H1 (cell line): ENCODE data around the gene FNDC10. TPM values are rescaled to one million over a fixed set of nuclear protein-coding genes. Genes with fewer than 3 reads are reported as not detected.

Source experiments
- CTCF ChIA-PET: fragments of 300-600 bp; sonication (Branson Sonifier 250); formaldehyde crosslinking; loops from one replicate; lab custom pipeline; 2021; ENCODE audit not compliant: partially characterized antibody; lab: Charles Lee
- POLR2A ChIA-PET: fragments of 300-600 bp; sonication (Branson Sonifier 250); formaldehyde crosslinking; loops from one replicate; lab custom pipeline; 2021; ENCODE audit warnings: inconsistent platforms; ENCODE audit not compliant: partially characterized antibody; lab: Charles Lee
- DNase-seq, 2 experiments: peaks; one replicate each; pipeline versions ENCODE4 v3.0.0 to v3.0.0-alpha.2; 2010 to 2022; ENCODE audit warnings: low spot score in 2 of 2, low read depth in 1 of 2, mixed read lengths in 1 of 2
- FAIRE-seq: peaks from 2 replicates; lab custom pipeline; 2011; peaks lifted over from hg19 to GRCh38; lab: Jason Lieb, UNC
- H2AFZ ChIP-seq: 2 replicates; pipeline ENCODE4 v1.8.1; 2012; ENCODE audit warnings: low read length, inconsistent platforms
- H2AK5ac ChIP-seq: 2 replicates; pipeline ENCODE4 v1.6.1; 2013; ENCODE audit warnings: low read depth, low read length
- H2BK120ac ChIP-seq: replicated peaks from 2 replicates; pipeline ENCODE3; 2013; ENCODE audit warnings: low read depth, low read length, inconsistent platforms
- H2BK12ac ChIP-seq: 2 replicates; pipeline ENCODE4 v1.6.1; 2013; ENCODE audit warnings: low read depth, low read length
- H2BK15ac ChIP-seq: 2 replicates; pipeline ENCODE4 v1.6.1; 2013; ENCODE audit warnings: low read length
- H2BK20ac ChIP-seq: 2 replicates; pipeline ENCODE4 v1.6.1; 2013; ENCODE audit warnings: low read length
- H2BK5ac ChIP-seq: 2 replicates; pipeline ENCODE4 v1.6.1; 2013; ENCODE audit warnings: low read depth, low read length
- H3K14ac ChIP-seq: 2 replicates; pipeline ENCODE4 v1.6.1; 2013; ENCODE audit warnings: inconsistent platforms; ENCODE audit not compliant: insufficient read length
- H3K18ac ChIP-seq: 2 replicates; pipeline ENCODE4 v1.6.1; 2013; ENCODE audit warnings: low read length; ENCODE audit errors: extremely low read depth
- H3K23ac ChIP-seq: 2 replicates; pipeline ENCODE4 v1.6.1; 2013; ENCODE audit warnings: inconsistent platforms; ENCODE audit not compliant: insufficient read length
- H3K23me2 ChIP-seq: 2 replicates; pipeline ENCODE4 v1.6.1; 2013; ENCODE audit warnings: low read depth, low read length
- H3K27ac ChIP-seq: 2 replicates; pipeline ENCODE4 v1.6.1; 2011; ENCODE audit warnings: low read depth, low read length, inconsistent platforms
- H3K27me3 ChIP-seq, 4 experiments: replicated peaks in 1 of 4; 1 replicate in 1 of 4; 2 replicates in 3 of 4; pipeline versions ENCODE4 v1.6.1 to v1.8.1; 2011 to 2013; ENCODE audit warnings: low read length in 3 of 4, mild to moderate bottlenecking in 3 of 4, inconsistent platforms in 2 of 4, mixed read lengths in 2 of 4, moderate library complexity in 1 of 4; ENCODE audit not compliant: control insufficient read depth in 3 of 4, insufficient read depth in 3 of 4; ENCODE audit errors: extremely low read depth in 1 of 4
- H3K36me3 ChIP-seq, 4 experiments: 2 replicates each; pipeline versions ENCODE4 v1.6.1 to v1.8.1; 2011 to 2013; ENCODE audit warnings: mild to moderate bottlenecking in 4 of 4, low read length in 3 of 4, moderate library complexity in 2 of 4, control low read depth in 1 of 4, inconsistent platforms in 1 of 4; ENCODE audit not compliant: insufficient read depth in 4 of 4, control insufficient read depth in 2 of 4
- H3K4ac ChIP-seq: replicated peaks from 2 replicates; pipeline ENCODE3; 2013; ENCODE audit warnings: low read length, low read depth, mixed read lengths, inconsistent platforms; ENCODE audit not compliant: insufficient read length
- H3K4me1 ChIP-seq, 4 experiments: replicated peaks in 1 of 4; 1 replicate in 1 of 4; 2 replicates in 3 of 4; pipeline versions ENCODE4 v1.6.1 to v1.8.1; 2011 to 2013; ENCODE audit warnings: low read length in 3 of 4, inconsistent platforms in 2 of 4, mixed read lengths in 1 of 4; ENCODE audit not compliant: insufficient read depth in 4 of 4, control insufficient read depth in 3 of 4
- H3K4me2 ChIP-seq, 2 experiments: 2 replicates each; pipeline versions ENCODE4 v1.6.1 to v1.8.1; 2011 to 2013; ENCODE audit warnings: low read depth in 2 of 2, low read length in 2 of 2, control low read depth in 1 of 2, inconsistent platforms in 1 of 2, mild to moderate bottlenecking in 1 of 2; ENCODE audit not compliant: insufficient read depth in 1 of 2
- H3K4me3 ChIP-seq, 4 experiments: fragments of 200-600, 300-600 bp in 1 of 4; sonication (generic), shearing (Covaris generic), sonication (Bioruptor Twin) in 1 of 4; 2 replicates each; pipeline versions ENCODE4 v1.5.1 to v1.8.1; 2011 to 2016; ENCODE audit warnings: low read length in 4 of 4, low read depth in 3 of 4, control low read depth in 2 of 4, inconsistent platforms in 2 of 4, mild to moderate bottlenecking in 2 of 4, mixed read lengths in 1 of 4, moderate library complexity in 1 of 4; ENCODE audit not compliant: insufficient read depth in 2 of 4; ENCODE audit errors: extremely low read depth in 1 of 4
- H3K56ac ChIP-seq: replicated peaks from 2 replicates; pipeline ENCODE3; 2013; ENCODE audit warnings: low read depth, mild to moderate bottlenecking, mixed read lengths, low read length, inconsistent platforms; ENCODE audit not compliant: insufficient read length
- H3K79me1 ChIP-seq: 2 replicates; pipeline ENCODE4 v1.6.1; 2013; ENCODE audit warnings: low read depth, low read length, control low read depth
- H3K79me2 ChIP-seq, 2 experiments: 2 replicates each; pipeline versions ENCODE4 v1.6.1 to v1.8.1; 2012 to 2013; ENCODE audit warnings: low read length in 2 of 2, mild to moderate bottlenecking in 2 of 2, inconsistent platforms in 1 of 2; ENCODE audit not compliant: insufficient read depth in 2 of 2, control insufficient read depth in 1 of 2
- H3K9ac ChIP-seq, 4 experiments: replicated peaks in 1 of 4; 1 replicate in 1 of 4; 2 replicates in 3 of 4; pipeline versions ENCODE4 v1.6.1 to v1.8.1; 2011 to 2013; ENCODE audit warnings: low read depth in 3 of 4, low read length in 3 of 4, control low read depth in 2 of 4, mild to moderate bottlenecking in 2 of 4, moderate library complexity in 2 of 4, inconsistent platforms in 1 of 4; ENCODE audit errors: extremely low read depth in 1 of 4
- H3K9me3 ChIP-seq, 2 experiments: 2 replicates each; pipeline versions ENCODE4 v1.6.1 to v1.8.1; 2012 to 2013; ENCODE audit warnings: mild to moderate bottlenecking in 2 of 2, moderate library complexity in 2 of 2, control low read depth in 1 of 2, inconsistent platforms in 1 of 2, low read depth in 1 of 2, low read length in 1 of 2, mixed read lengths in 1 of 2; ENCODE audit not compliant: insufficient read depth in 2 of 2
- H4K20me1 ChIP-seq, 2 experiments: replicated peaks in 1 of 2; 2 replicates each; pipeline versions ENCODE3 to v1.8.1; 2011 to 2013; ENCODE audit warnings: inconsistent platforms in 2 of 2, low read length in 2 of 2, mild to moderate bottlenecking in 1 of 2; ENCODE audit not compliant: insufficient read depth in 2 of 2, control insufficient read depth in 1 of 2
- H4K5ac ChIP-seq: 2 replicates; pipeline ENCODE4 v1.6.1; 2013; ENCODE audit warnings: low read length, low read depth, mixed read lengths, inconsistent platforms; ENCODE audit not compliant: insufficient read length
- H4K8ac ChIP-seq: 2 replicates; pipeline ENCODE4 v1.8.0; 2013; ENCODE audit warnings: mild to moderate bottlenecking, moderate library complexity, low read length, inconsistent platforms; ENCODE audit not compliant: insufficient read depth; ENCODE audit errors: extremely low read depth
- H4K91ac ChIP-seq: replicated peaks from 2 replicates; pipeline ENCODE3; 2013; ENCODE audit warnings: low read length, mixed read lengths, inconsistent platforms; ENCODE audit not compliant: insufficient read length
- WGBS, 2 experiments: shearing (Covaris generic) in 1 of 2; methylation state at CpG; one replicate each; pipeline versions ENCODE4 v1.1.6 to v1.1.7; 2013 to 2015; ENCODE audit warnings: low lambda C conversion rate in 2 of 2, mixed read lengths in 2 of 2, inconsistent platforms in 1 of 2, low coverage in 1 of 2, missing lambda C conversion rate in 1 of 2; ENCODE audit not compliant: insufficient replicate concordance in 2 of 2, insufficient coverage in 1 of 2, insufficient read length in 1 of 2; ENCODE audit errors: extremely low coverage in 1 of 2, missing lambda C conversion rate in 1 of 2; 5-methylcytosine and 5-hydroxymethylcytosine counted together
- polyA plus RNA-seq, 7 experiments: library from polyadenylated mRNA; depleted of rRNA in 3 of 7; stranded (reverse) in 5 of 7; unstranded in 2 of 7; fragments of >200 nt in 5 of 7; fragments of 200-250 nt in 2 of 7; gene quantifications; 1 replicate in 5 of 7; 2 replicates in 1 of 7; 4 replicates in 1 of 7; pipeline versions ENCODE4 v1.2.1 to v1.2.3, GENCODE V29; 2011 to 2013; ENCODE audit warnings: missing spikeins in 2 of 7, mixed read lengths in 2 of 7
- total RNA-seq: library from RNA; stranded (reverse); fragmentation: NEBNext Ultra II Directional; extraction: Animal tissue kit (Norgen Biotek cat#: 25700); gene quantifications from 2 replicates; pipeline ENCODE4 v1.2.1, GENCODE V29; 2021

Gene FNDC10
- total and polyA plus RNA-seq, 2 of the 8 experiments (the other 6 are each of a cell fraction or from before 2014, with no cell fraction given) = 19.0 to 21.8 TPM

- CTCF ChIA-PET = interaction anchor here (1.0 kb wide), 1 partner anchor 27 kb away, joined by 4 read pairs; no protein-coding TSS in a partner anchor
- no peak overlapping the region for H3K27ac ChIP-seq
- WGBS, 2 experiments = 93% methylated on average over 24 of the region's 51 CpGs; no CpG with 5 or more reads in 1 of the 2 experiments
Observed at GRCh38 chr1:1623631-1624442, 23.9 kb upstream of the FNDC10 start.

More at GRCh38 chr1:1623631-1624442, 23.9 kb upstream of the FNDC10 start:
- H3K79me1 ChIP-seq = no peaks in the 10 kb centered on the region; the same call in none of the 2 replicates
- no peak overlapping the region for H3K9ac ChIP-seq
- H3K18ac ChIP-seq = no peak overlapping the region
- no peak overlapping the region for H2AFZ ChIP-seq
- no peak overlapping the region for H3K4me2 ChIP-seq
- H2BK20ac ChIP-seq = no peak overlapping the region
- no peak overlapping the region for H2AK5ac ChIP-seq
- H4K8ac ChIP-seq = no peak overlapping the region
- H3K14ac ChIP-seq = no peak overlapping the region
- H4K91ac ChIP-seq = no peak overlapping the region
- H3K36me3 ChIP-seq = no peaks in the 10 kb centered on the region
- no peak overlapping the region for H4K5ac ChIP-seq
- no peaks in the 10 kb centered on the region; the same call in 1 of the 2 replicates for H3K23me2 ChIP-seq
- H2BK12ac ChIP-seq = no peak overlapping the region
- FAIRE-seq (no peak), DNase-seq (no peak)
- POLR2A ChIA-PET = interaction anchor here (1.7 kb wide), 1 partner anchor 8 kb away, joined by 4 read pairs; the partner anchor contains the start of gene MIB2
- H2BK5ac ChIP-seq = no peak overlapping the region; the same call in 1 of the 2 replicates
- no peak overlapping the region for H3K23ac ChIP-seq
- no peak overlapping the region for H3K4me3 ChIP-seq
- H3K4me1 ChIP-seq = peaks cover 0 to 6% (median 1%) of the 10 kb centered on the region in 4 experiments; a peak in 3 of 7 replicates
- H3K4ac ChIP-seq = no peak overlapping the region
- H3K56ac ChIP-seq = no peak overlapping the region
- no peaks in the 10 kb centered on the region for H3K9me3 ChIP-seq
- peaks cover 0 to 18% of the 10 kb centered on the region in 2 experiments for H4K20me1 ChIP-seq
- H3K27me3 ChIP-seq = no peaks in the 10 kb centered on the region
- H2BK15ac ChIP-seq = no peak overlapping the region
- H3K79me2 ChIP-seq = no peaks in the 10 kb centered on the region
- H2BK120ac ChIP-seq = no peak overlapping the region
